Ishikawa (cell line): Measurements from ENCODE around the gene UACA.

Source experiments
- CEBPB ChIP-seq: IDR thresholded peaks from 2 replicates; pipeline ENCODE4 v1.6.1; 2012
- EP300 ChIP-seq: IDR thresholded peaks from 2 replicates; pipeline ENCODE4 v1.6.1; 2012; ENCODE audit warnings: borderline replicate concordance
- REST ChIP-seq: IDR thresholded peaks from 2 replicates; pipeline ENCODE4 v1.6.1; 2012; ENCODE audit warnings: low read depth, mild to moderate bottlenecking
- TAF1 ChIP-seq: IDR thresholded peaks from 2 replicates; pipeline ENCODE4 v1.6.1; 2012; ENCODE audit warnings: low read depth, mild to moderate bottlenecking
- YY1 ChIP-seq: IDR thresholded peaks from 2 replicates; pipeline ENCODE4 v1.6.1; 2012; ENCODE audit warnings: low read depth

- TF ChIP-seq TAF1 = no peak
- TF ChIP-seq YY1 = no peak
- no peak for TF ChIP-seq REST
- TF ChIP-seq EP300 = no peak
- no peak for TF ChIP-seq CEBPB
These were observed 28.8 kb upstream of the UACA start for GRCh38 chr15:70792171-70792573.
